Adrenal gland (tissue), 5 donors: Measurements from ENCODE around the gene SFXN3.

Experiments
- POLR2A ChIP-seq, 2 donors: fragments of 450-650 bp; IDR thresholded peaks; one replicate each; pipeline ENCODE4 v1.6.1; 2017; ENCODE audit warnings: antibody characterized with exemption in 2 of 2, mild to moderate bottlenecking in 2 of 2, moderate library complexity in 1 of 2
- TF ChIP-seq, protein P1 (sequence below), 6 experiments: fragments of 450-650 bp in 4 of 6; fragments of 200-600 bp in 2 of 6; sonication (generic) in 1 of 6; IDR thresholded peaks; 1 replicate in 5 of 6; 2 replicates in 1 of 6; pipeline versions ENCODE4 v1.5.1 to v1.8.0; 2016 to 2021; ENCODE audit warnings: antibody characterized with exemption in 6 of 6, mild to moderate bottlenecking in 2 of 6, moderate library complexity in 1 of 6
- donor health status: DM: no; HTN: no; CAD: no.

DNA sequence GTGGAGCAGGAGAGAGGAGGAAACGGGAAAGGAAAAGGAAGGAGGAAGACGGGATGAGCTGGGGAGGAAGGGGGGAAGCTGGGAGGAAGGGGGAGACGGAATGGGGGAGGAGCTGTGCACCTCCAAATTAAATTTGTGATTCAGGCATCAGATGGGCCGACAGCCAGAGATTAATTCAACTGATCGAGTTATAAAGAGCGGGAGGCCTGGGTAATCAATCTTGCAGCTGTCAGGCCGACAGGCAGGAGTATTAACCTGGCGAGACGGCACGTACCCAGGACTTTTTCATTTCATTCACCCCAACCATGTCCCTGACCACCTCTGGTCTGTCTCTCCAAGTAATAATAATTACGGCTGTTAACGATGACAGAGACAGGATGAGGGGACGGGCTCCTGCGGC is 56.9 kb downstream of the SFXN3 start:
- TF ChIP-seq, protein P1, sequence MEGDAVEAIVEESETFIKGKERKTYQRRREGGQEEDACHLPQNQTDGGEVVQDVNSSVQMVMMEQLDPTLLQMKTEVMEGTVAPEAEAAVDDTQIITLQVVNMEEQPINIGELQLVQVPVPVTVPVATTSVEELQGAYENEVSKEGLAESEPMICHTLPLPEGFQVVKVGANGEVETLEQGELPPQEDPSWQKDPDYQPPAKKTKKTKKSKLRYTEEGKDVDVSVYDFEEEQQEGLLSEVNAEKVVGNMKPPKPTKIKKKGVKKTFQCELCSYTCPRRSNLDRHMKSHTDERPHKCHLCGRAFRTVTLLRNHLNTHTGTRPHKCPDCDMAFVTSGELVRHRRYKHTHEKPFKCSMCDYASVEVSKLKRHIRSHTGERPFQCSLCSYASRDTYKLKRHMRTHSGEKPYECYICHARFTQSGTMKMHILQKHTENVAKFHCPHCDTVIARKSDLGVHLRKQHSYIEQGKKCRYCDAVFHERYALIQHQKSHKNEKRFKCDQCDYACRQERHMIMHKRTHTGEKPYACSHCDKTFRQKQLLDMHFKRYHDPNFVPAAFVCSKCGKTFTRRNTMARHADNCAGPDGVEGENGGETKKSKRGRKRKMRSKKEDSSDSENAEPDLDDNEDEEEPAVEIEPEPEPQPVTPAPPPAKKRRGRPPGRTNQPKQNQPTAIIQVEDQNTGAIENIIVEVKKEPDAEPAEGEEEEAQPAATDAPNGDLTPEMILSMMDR (IDR thresholded peaks at IDR 0.05), result no peak
- no peak for TF ChIP-seq POLR2A (IDR thresholded peaks at IDR 0.05)
